ENCODE data around the gene NPLOC4. TPM values are rescaled to one million over a fixed set of nuclear protein-coding genes. Genes with fewer than 3 reads are reported as not detected.

The NPLOC4 gene
- total RNA-seq = 10 to 100 TPM; 47.8 to 98.0 TPM
- polyA plus RNA-seq = 10 to 100 TPM; 30.1 to 54.8 TPM
- long read RNA-seq, donor 1, full-length matches to known transcripts = 10 of 15 reads
- long read RNA-seq, donor 1, partial matches to known transcripts = 0 of 15 reads
- long read RNA-seq, donor 1, other reads (novel, unspliced or antisense) = 5 of 15 reads
- long read RNA-seq, donor 2, partial matches to known transcripts = 5 of 5 reads
- long read RNA-seq, donor 2, other reads (novel, unspliced or antisense) = 0 of 5 reads
- long read RNA-seq, donor 3 = 0 reads
- long read RNA-seq, donor 4, full-length matches to known transcripts = 2 of 2 reads
- long read RNA-seq, donor 4, partial matches to known transcripts = 0 of 2 reads
- long read RNA-seq, donor 4, other reads (novel, unspliced or antisense) = 0 of 2 reads
- long read RNA-seq, donor 5, full-length matches to known transcripts = 12 of 12 reads
- long read RNA-seq, donor 5, partial matches to known transcripts = 0 of 12 reads
- long read RNA-seq, donor 5, other reads (novel, unspliced or antisense) = 0 of 12 reads

- no peak for TF ChIP-seq CTCF (IDR thresholded peaks at IDR 0.05; ENCODE audit: control extremely low read depth, extremely low read depth)
- ATAC-seq (ENCODE audit: insufficient read depth, low FRiP score) (peak; percentile 90), DNase-seq (peak; percentile 91 to 93 (median 92))
- H3K9ac ChIP-seq (ENCODE audit: insufficient read depth in 1 of 2, low read length in 2 of 2) = peak within 1 kb of the TSS; percentile 73 to 88
- peak within 1 kb of the TSS; percentile 86 for H3K4me3 ChIP-seq
- H3K36me3 ChIP-seq (ENCODE audit: control insufficient read depth in 4 of 4, insufficient read depth in 4 of 4, low read length in 4 of 4) = no peaks in the 10 kb centered on the region
- peaks cover 0 to 14% (median 8%) of the 10 kb centered on the region in 5 donors for H3K4me1 ChIP-seq (ENCODE audit: control insufficient read depth in 5 of 5, insufficient read depth in 5 of 5, low read length in 5 of 5)
- WGBS, 2 donors = 0 to 1% methylated on average over 56 to 77 of the region's 77 CpGs
- no peaks in the 10 kb centered on the region for H3K9me3 ChIP-seq (ENCODE audit: control insufficient read depth in 4 of 4, insufficient read depth in 3 of 4, low read length in 3 of 4)
- H3K27me3 ChIP-seq (ENCODE audit: control insufficient read depth in 3 of 3, insufficient read depth in 3 of 3, low read length in 2 of 3) = no peaks in the 10 kb centered on the region
- H3K27ac ChIP-seq (ENCODE audit: low read depth in 1 of 2, low read length in 1 of 2) = peak within 1 kb of the TSS; percentile 89 to 96
These were observed at the start of gene NPLOC4, which contains the start of gene TSPAN10 for GRCh38 chr17:81636505-81637288. NPLOC4 (minus strand) TSS chr17:81637112; CDS start chr17:81636930, 182 bp downstream. TSPAN10 (plus strand) TSS chr17:81637196; CDS start chr17:81642413, 5,217 bp downstream.

GRCh38 chr17:81686614-81687013 lies 49.7 kb upstream of the NPLOC4 start:
- 91 to 95% methylated on average over 20 of the region's 20 CpGs for WGBS, 2 donors
- H3K36me3 ChIP-seq (ENCODE audit: control insufficient read depth in 4 of 4, insufficient read depth in 4 of 4, low read length in 4 of 4) = peaks cover 5 to 55% (median 13%) of the 10 kb centered on the region in 4 donors
- TF ChIP-seq CTCF (IDR thresholded peaks at IDR 0.05; ENCODE audit: control extremely low read depth, extremely low read depth) = no peak

GRCh38 chr17:81685108-81685507 lies 48.2 kb upstream of the NPLOC4 start:
- ATAC-seq (ENCODE audit: insufficient read depth, low FRiP score) = no peak
- 73 to 89% methylated on average over 12 of the region's 12 CpGs for WGBS, 2 donors
- no peak for TF ChIP-seq CTCF (IDR thresholded peaks at IDR 0.05; ENCODE audit: control extremely low read depth, extremely low read depth)

More at GRCh38 chr17:81686614-81687013, 49.7 kb upstream of the NPLOC4 start:
- Histone ChIP-seq H3K27me3 (ENCODE audit: control insufficient read depth in 3 of 3, insufficient read depth in 3 of 3, low read length in 2 of 3) (no peaks in the 10 kb centered on the region), H3K9ac (ENCODE audit: insufficient read depth in 1 of 2, low read length in 2 of 2) (no peak overlapping the region), H3K4me3 (no peak overlapping the region), H3K27ac (ENCODE audit: low read depth in 1 of 2, low read length in 1 of 2) (no peak overlapping the region), H3K4me1 (ENCODE audit: control insufficient read depth in 5 of 5, insufficient read depth in 5 of 5, low read length in 5 of 5) (peaks cover 0 to 23% (median 5%) of the 10 kb centered on the region in 5 donors), H3K9me3 (ENCODE audit: control insufficient read depth in 4 of 4, insufficient read depth in 3 of 4, low read length in 3 of 4) (no peaks in the 10 kb centered on the region)
- ATAC-seq (ENCODE audit: insufficient read depth, low FRiP score) (no peak), DNase-seq (no peak)

More at GRCh38 chr17:81685108-81685507, 48.2 kb upstream of the NPLOC4 start:
- H3K27me3 ChIP-seq (ENCODE audit: control insufficient read depth in 3 of 3, insufficient read depth in 3 of 3, low read length in 2 of 3) = no peaks in the 10 kb centered on the region
- H3K4me1 ChIP-seq (ENCODE audit: control insufficient read depth in 5 of 5, insufficient read depth in 5 of 5, low read length in 5 of 5) = peaks cover 0 to 24% (median 5%) of the 10 kb centered on the region in 5 donors
- DNase-seq = no peak
- no peak overlapping the region for H3K27ac ChIP-seq (ENCODE audit: low read depth in 1 of 2, low read length in 1 of 2)
- H3K9ac ChIP-seq (ENCODE audit: insufficient read depth in 1 of 2, low read length in 2 of 2) = no peak overlapping the region
- H3K9me3 ChIP-seq (ENCODE audit: control insufficient read depth in 4 of 4, insufficient read depth in 3 of 4, low read length in 3 of 4) = no peaks in the 10 kb centered on the region
- peaks cover 5 to 48% (median 13%) of the 10 kb centered on the region in 4 donors for H3K36me3 ChIP-seq (ENCODE audit: control insufficient read depth in 4 of 4, insufficient read depth in 4 of 4, low read length in 4 of 4)
- peak overlapping the region; percentile 88 for H3K4me3 ChIP-seq

Measured in lung (tissue), 16 donors.